Measurements from ENCODE around the gene SRPK3.

Gene SRPK3

DNA sequence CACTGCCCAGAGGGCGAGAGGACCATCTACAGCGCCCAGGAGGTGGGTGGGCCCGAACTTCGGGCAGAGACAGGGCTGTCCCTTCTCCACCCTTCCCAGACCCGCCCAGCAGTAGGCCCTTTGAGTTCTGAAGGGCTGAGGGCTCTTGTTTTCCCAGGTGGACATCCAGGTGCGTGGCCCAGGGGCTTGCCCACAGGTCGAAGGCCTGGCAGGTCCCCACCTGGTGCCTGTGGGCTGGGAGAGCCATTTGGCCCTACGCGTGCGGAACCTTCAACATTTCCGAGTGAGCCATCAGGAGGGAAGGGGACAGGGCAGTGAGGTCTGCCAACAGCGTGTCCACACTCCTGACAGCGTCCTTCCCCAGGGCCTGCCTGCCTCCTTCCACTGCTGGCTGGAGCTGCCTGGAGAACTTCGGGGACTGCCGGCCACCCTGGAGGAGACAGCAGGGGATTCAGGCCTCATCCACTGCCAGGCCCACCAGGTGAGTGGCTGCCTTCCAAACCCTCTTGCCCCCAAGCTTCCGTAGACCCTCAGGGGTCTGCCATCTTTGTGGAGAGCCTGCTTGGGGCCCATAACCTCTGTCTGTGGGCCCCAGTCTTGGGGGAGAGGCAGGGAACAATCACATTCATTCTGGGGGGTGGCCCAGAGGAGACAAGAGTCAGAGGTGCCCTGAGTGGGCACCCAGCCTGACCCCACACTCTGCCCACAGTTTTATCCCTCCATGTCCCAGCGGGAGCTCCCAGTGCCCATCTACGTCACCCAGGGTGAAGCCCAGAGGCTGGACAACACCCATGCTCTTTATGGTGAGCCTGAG is 10.0 kb upstream of the SRPK3 start:
- DNase-seq (ENCODE audit: low read depth, low spot score): no peak

DNA sequence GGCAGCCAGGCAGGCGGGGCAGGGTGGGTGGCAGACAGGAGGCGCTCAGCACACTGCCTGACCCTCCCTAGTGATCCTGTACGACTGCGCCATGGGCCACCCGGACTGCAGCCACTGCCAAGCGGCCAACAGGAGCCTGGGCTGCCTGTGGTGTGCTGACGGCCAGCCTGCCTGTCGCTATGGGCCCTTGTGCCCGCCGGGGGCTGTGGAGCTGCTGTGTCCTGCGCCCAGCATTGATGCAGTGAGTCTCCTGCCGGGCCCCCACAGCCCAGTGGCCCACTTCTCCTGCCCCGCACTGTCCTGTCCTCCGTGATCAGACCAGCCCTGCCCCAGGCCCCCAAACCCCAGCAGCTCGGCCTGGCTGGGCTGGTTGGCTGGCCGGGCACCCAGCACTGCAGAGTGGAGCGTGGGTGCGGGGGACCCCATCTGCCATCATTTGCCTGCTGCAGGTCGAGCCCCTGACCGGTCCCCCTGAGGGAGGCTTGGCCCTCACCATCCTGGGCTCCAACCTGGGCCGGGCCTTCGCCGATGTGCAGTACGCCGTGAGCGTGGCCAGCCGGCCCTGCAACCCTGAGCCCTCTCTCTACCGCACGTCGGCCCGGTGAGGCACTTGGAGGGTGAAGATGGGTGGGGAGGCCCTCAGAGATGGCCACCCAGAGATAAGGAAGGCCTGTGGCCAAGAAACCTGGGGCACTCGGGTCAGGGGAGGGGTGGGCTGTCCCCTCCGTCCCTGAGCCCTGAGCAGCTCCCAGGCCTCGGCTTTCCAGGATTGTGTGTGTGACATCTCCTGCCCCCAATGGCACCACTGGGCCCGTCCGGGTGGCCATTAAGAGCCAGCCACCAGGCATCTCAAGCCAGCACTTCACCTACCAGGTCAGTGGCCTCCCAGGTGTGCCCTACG is 9.2 kb upstream of the SRPK3 start:
- no peak for DNase-seq (ENCODE audit: low read depth, low spot score)

DNA sequence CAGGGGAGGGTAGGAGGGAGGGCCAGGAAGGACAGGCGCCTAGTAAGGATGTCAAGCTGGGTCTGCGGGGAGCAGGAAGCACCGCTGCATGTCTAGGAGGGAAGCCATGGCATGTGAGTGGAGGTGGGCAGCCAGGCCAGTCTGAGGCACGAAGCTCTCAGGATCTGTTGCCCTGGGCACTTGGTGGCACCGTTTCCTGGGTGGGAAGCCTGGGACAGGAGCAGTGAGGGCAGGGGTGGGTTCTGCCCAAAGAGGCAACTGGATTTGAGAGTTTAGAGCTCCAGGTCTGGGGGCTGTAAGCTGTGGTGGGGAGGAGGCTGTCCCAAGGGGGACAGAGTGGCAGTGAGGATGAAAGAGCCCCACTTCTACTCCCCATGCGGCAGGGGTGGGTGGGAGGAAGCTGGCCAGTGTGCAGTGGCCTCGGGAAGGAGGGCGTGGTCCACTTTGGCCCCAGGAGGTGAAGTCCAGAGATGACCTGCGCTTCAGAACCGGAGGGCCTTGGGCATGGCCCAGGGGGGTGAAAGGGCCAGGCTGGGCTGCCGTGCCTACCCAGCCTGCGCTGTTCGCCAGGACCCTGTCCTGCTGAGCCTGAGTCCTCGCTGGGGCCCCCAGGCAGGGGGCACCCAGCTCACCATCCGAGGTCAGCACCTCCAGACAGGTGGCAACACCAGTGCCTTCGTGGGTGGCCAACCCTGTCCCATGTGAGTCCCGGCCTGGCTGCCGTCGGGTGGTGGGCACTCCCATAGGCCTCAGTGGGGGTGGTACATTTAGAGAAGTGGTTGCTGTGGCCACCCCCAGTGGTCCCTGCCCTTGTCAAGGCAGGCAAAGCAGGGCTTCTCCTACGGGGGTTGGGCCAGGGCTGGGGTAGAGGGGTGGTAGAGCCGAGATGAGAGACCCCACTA is 8.3 kb upstream of the SRPK3 start:
- DNase-seq (ENCODE audit: low read depth, low spot score): no peak

DNA sequence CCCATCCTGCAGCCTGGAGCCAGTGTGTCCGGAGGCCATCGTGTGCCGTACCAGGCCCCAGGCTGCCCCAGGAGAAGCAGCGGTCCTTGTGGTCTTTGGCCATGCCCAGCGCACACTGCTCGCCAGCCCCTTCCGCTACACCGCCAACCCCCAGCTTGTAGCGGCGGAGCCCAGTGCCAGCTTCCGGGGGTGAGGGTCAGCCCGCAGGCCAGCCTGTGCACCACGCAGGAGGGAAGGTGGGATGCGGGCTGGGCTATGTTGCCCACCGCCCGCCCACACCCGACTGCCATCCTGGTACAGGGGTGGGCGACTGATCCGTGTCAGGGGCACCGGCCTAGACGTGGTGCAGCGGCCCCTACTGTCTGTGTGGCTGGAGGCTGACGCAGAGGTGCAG is 7.6 kb upstream of the SRPK3 start:
- DNase-seq (ENCODE audit: low read depth, low spot score): no peak

DNA sequence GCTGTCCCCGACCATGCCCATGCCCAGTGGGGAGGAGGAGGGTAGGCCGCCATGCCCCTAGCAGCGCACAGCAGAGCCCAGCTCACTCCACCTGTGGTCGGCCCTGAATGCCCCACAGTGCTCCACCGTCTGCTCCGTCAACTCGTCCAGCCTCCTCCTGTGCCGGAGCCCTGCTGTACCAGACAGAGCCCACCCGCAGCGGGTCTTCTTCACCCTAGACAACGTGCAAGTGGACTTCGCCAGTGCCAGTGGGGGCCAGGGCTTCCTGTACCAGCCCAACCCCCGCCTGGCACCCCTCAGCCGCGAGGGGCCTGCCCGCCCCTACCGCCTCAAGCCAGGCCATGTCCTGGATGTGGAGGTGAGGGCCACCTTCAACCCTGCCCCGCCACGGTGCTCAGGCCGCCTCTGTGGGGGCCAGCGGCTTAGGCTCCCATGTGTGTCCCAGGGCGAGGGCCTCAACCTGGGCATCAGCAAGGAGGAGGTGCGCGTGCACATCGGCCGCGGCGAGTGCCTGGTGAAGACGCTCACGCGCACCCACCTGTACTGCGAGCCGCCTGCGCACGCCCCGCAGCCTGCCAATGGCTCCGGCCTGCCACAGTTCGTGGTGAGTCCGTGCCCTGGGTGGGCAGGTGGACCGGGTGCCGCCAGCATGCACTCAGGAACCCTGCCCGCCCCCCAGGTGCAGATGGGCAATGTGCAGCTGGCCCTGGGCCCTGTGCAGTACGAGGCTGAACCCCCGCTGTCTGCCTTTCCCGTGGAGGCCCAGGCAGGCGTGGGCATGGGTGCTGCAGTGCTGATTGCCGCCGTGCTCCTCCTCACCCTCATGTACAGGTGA is 6.9 kb upstream of the SRPK3 start:
- DNase-seq (ENCODE audit: low read depth, low spot score): no peak

DNA sequence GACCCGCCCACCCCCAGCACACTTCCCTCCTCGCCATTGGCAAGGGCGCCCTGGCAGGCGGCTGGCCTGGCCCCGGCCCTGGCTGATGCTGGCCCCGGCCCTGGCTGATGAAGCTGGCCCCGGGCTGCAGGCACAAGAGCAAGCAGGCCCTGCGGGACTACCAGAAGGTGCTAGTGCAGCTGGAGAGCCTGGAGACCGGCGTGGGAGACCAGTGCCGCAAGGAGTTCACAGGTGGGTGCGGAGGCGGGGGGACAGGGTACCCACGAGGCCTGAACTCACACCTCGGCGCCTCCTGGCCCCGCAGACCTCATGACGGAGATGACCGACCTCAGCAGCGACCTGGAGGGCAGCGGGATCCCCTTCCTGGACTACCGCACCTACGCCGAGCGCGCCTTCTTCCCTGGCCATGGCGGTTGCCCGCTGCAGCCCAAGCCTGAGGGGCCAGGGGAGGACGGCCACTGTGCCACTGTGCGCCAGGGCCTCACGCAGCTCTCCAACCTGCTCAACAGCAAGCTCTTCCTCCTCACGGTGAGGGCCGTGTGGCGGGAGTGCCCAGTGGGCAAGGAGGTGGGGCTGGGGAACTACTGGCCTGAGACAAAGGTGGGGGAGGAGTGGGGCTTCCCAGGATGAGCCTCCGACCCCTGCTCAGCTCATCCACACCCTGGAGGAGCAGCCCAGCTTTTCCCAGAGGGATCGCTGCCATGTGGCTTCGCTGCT is 6.1 kb upstream of the SRPK3 start:
- DNase-seq (ENCODE audit: low read depth, low spot score): no peak

DNA sequence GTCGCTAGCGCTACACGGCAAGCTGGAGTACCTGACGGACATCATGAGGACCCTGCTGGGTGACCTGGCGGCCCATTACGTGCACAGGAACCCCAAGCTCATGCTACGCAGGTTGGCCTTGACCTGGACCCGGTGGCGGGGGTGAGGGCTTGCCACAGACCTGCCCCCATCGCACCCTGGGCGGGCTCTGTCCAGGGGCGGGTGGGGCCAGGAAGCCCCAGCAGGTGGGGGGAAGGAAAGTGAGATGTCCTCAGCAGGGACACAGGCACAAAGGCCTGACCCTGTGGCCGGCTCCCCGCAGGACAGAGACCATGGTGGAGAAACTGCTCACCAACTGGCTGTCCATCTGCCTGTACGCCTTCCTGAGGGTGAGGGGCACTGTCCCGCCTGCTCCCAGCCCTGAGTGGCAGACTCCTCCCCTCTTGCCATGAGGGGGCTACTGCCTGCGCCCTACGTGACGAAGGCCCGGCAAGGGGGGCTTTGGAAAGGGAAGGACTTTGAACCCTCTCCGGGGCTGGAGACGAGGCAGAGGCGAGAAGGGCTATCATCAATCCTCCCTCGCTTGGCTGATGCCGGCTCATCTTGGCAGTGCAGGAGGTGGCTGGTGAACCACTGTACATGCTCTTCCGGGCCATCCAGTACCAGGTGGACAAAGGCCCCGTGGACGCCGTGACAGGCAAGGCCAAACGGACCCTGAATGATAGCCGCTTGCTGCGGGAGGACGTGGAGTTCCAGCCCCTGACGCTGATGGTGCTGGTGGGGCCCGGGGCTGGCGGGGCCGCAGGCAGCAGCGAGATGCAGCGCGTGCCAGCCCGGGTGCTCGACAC is 5.3 kb upstream of the SRPK3 start:
- no peak for DNase-seq (ENCODE audit: low read depth, low spot score)

DNA sequence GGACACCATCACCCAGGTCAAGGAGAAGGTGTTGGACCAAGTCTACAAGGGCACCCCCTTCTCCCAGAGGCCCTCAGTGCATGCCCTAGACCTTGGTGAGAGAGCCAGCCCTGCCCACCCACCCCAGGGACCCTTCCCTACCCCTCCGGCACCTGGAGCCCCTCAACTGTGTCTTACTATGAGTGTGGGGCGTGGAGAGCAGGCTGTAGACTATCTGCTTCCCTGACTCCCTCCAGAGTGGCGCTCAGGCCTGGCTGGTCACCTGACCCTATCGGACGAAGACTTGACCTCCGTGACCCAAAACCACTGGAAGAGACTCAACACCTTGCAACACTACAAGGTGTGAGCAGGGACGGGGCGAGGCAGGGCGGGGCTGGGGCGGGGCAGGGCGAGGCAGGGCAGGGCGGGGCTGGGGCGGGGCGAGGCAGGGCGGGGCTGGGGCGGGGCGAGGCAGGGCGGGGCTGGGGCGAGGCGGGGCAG is 4.7 kb upstream of the SRPK3 start:
- DNase-seq (ENCODE audit: low read depth, low spot score): no peak

DNA sequence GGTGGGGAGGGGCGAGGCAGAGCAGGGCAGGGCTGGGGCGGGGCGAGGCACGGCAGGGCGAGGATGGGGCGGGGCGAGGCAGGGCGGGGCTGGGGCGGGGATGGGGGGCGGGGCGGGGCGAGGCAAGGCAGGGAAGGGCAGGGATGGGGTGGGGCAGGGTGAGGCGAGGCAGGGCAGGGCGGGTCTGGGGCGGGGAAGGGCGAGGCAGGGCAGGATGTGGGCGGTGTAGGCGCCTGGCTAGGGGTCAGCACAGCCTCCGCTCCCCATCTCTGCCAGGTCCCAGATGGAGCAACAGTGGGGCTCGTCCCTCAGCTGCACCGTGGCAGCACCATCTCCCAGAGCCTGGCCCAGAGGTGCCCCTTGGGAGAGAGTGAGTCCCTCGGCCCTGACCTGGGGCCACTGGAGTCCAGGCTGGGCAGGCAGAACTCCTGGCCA is 4.2 kb upstream of the SRPK3 start:
- no peak for DNase-seq (ENCODE audit: low read depth, low spot score)

DNA sequence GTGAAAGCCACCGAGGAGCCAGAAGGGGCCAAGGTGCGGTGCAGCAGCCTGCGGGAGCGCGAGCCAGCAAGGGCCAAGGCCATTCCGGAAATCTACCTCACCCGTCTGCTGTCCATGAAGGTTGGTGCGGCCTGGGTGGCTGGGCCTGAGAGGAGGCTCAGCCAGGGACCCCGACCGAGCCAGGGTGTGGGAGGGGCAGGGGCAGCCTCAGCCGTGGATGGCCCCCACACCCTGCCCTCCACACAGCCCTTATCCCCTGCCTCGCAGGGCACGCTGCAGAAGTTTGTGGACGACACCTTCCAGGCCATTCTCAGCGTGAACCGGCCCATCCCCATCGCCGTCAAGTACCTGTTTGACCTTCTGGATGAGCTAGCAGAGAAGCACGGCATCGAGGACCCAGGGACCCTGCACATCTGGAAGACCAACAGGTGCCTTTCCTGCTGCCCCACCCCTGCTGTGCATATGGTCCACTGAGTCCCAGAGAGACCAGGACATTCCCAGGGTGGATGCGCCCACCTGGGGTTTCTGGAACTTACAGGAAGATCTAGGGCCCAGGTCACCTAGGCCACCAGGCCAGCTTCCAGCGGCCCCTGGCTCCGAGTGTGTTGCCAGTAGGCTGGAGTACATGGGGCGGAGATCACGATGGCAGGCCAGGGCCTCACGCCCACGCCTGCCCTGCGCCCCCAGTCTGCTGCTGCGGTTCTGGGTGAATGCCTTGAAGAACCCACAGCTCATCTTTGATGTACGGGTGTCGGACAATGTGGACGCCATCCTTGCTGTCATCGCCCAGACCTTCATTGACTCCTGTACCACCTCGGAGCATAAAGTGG is 3.4 kb upstream of the SRPK3 start:
- no peak for DNase-seq (ENCODE audit: low read depth, low spot score)

DNA sequence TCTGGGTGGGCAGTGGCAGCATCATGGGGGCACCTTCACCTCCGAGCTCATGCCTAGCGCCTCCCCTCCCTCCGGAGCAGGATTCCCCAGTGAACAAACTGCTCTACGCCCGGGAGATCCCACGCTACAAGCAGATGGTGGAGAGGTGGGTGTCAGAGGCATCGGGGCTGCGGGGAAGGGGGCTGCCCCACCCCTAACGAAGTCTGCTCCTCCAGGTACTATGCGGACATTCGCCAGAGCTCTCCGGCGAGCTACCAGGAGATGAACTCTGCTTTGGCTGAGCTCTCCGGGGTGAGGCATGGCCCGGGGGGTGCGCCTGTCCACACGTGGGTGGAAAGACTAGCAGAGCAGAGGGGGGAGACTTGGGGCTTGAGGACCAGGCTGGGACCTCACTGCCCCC is 2.7 kb upstream of the SRPK3 start:
- DNase-seq (ENCODE audit: low read depth, low spot score): no peak

DNA sequence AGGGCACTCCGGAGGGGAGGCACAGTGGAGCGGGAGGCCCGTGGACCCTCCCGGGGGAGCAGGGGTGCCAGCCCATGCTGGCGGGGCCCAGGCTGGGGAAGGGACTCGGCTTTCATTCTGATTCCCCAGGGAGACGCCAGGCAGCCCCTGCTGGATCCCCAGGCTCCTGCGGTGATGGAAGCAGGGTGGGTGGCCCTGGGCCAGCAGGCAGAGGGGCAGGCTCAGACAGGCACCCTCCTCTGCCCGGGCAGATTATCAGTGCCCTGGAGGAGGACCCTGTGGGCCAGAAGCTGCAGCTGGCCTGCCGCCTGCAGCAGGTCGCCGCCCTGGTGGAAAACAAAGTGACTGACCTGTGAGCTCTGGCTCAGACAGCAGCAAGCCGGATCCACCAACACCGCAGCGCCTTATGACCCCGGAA is 2.1 kb upstream of the SRPK3 start:
- no peak for DNase-seq (ENCODE audit: low read depth, low spot score)

DNA sequence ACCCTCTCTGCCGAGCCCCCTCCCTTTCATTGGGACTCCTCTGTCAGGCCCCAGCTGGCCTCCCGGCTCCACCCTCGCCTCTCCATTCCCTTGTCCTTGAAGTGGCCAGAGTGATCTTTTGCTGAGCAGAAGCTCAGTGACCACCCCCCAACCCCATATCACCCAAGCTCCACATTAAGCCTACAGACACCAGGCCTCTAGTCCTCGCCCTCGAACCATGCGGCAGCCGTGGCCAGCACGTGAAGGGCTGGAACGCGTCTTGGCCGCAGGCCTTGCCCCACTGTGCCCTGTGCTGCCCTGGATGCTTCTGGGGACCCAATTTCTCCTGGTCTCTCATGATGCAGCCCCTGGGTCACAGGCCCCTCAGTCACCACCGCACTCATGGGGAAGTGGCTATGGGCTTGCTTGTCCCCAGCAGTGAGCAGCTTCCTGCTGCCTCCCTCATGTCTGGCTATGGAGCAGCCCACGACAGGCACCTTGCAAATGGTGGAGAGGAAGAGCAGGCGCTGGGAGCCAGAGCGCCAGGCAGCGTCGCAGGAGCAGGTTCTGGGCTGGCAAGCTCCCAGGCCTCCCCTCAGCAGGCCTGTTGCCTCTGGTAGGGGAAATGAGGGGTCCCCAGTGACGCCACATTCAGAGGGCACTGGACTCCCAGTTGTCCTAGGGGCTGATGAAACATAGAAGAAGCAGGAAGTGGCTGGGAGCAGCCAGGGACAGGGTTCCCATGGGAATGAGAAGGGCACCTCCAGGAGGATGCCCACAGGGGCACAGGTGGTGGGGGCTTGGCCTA is 757 bp upstream of the SRPK3 start:
- no peak for DNase-seq (ENCODE audit: low read depth, low spot score)

DNA sequence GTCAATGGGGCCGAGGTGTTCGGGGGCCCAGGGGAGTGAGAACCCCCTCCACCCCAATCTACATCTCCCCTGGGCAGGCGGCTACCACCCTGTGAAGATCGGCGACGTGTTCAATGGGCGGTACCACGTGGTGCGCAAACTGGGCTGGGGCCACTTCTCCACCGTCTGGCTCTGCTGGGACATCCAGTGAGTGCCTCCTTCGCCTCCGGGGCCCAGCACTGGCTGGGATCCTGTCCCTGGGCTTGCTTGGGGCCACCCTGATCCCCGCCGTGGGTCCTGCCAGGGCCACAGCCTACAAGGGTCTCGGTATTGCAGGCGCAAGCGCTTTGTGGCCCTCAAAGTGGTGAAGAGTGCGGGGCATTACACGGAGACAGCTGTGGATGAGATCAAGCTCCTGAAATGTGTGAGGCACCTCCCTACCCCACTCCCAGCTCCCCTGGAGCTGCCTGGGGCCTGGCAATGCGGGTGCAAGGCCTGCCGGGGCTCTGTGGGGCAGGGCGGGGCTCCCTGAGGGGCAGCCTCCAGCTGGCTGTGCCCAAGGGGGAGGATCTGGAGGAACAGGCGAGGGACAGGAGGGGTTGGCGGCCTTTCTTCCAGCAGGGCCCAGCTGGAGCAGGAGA is 697 bp downstream of the SRPK3 start:
- no peak for DNase-seq (ENCODE audit: low read depth, low spot score)

DNA sequence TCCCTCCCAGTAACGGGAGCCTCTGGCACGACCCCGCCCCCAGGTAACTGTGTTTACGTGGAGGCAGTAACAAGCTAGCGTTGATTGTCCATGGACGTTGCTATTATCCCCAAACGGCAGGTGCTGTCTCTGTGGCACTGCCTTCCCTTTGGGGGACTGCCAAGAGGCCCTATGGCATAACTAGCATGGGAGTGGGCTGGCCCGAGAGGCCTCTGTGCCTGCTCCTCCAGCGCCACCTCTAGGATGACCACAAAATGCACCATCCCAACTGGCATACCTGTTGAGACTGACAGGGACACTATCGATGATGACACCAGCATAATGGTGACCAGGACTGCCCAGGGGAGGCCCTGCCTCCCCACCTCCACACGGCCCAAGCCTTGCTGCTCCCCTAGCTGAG is 1.5 kb downstream of the SRPK3 start:
- DNase-seq (ENCODE audit: low read depth, low spot score): no peak

DNA sequence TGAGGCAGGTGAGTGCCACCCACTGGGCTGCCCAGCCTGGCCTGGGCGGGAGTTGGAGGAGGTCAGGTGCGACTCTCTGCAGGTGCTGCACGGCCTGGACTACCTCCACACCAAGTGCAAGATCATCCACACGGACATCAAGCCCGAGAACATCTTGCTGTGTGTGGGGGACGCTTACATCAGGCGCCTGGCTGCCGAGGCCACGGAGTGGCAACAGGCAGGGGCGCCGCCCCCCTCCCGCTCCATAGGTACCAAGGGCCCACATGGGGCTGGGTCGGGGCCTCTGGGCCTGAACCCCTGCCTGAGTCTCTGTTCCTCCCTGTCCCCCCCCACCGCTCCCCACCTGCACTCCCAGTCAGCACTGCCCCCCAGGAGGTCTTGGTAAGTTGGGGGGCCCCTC is 2.0 kb downstream of the SRPK3 start:
- DNase-seq (ENCODE audit: low read depth, low spot score): no peak

DNA sequence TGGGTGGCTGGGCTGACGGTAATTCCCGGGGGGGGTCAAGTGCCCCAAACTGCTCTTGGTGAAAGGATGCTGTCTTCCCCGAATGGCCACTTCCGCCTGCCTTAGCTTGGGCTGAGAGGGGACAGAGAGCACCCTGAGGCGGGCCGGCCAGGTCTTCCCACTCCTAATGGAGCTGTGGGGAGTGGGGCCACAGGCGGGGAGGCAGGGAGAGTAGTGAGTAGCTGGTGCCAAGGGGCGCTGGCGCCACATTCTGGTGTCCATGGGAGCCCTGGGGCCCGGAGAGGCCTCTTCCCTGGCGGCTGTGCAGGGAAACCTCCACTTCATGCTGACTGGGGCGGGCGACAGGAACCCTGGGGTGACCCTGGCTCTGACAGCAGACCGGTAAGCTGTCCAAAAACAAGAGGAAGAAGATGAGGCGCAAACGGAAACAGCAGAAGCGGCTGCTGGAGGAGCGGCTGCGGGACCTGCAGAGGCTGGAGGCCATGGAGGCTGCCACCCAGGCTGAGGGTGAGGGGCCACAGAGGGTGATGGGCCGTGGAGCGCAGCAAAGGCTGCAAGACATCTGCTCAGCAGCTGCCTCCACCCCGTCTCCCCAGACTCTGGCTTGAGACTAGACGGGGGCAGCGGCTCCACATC is 2.7 kb downstream of the SRPK3 start:
- no peak for DNase-seq (ENCODE audit: low read depth, low spot score)

All from activated naive CD8-positive, alpha-beta T cell treated with anti-CD3 and anti-CD28 coated beads, Interleukin-2, amount 50 U/mL, for 16 hours (primary cell).